Measurements from ENCODE around the gene RAB27B.

GRCh38 chr18:54791657-54792056, 36.6 kb upstream of the RAB27B start:
- TF ChIP-seq CTCF (conservative IDR thresholded peaks at IDR 0.05) = no peak
- TF ChIP-seq EZH2 (IDR thresholded peaks at IDR 0.05; ENCODE audit: low read depth) = no peak

Data from PC-9 (cell line).